NCI-H2029 (cell line): ENCODE measurements around the gene PRKG1.

ENCODE experiments used
- DNase-seq: peaks from one replicate; lab custom pipeline; 2025; lab: John Stamatoyannopoulos, UW

PRKG1 gene

GRCh38 chr10:52318136-52318701 lies 1243.9 kb downstream of the PRKG1 start:
- no peak for DNase-seq

DNA sequence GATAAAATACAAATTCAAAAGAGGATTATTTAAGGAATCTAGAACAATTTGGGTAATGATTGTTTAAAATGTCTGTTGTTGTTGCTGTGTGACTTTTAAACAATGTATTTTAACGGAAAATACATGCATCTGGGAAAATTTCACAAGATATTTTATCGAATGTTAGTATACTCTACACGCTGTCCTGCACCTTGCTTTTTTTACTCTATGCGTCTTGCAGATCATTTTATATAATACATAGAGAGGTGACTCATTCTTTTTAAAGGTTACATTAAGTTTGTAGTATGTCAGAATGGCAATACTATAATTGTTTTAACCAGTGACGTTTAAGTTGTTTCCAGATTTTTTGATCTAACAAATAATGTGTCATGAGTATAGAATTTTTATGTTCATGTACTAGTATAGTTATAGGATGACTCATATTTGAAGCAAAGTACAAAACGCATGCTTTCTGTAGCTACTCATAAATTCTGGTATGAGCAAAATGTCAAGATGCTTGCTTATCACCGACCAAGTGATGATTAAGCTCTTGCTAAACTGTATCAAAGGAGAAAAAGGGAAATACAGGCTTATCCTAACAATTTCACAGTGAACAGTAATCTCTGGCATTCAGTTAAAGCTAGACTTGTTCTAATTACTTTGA lies 1244.7 kb downstream of the PRKG1 start:
- DNase-seq, result no peak

DNA sequence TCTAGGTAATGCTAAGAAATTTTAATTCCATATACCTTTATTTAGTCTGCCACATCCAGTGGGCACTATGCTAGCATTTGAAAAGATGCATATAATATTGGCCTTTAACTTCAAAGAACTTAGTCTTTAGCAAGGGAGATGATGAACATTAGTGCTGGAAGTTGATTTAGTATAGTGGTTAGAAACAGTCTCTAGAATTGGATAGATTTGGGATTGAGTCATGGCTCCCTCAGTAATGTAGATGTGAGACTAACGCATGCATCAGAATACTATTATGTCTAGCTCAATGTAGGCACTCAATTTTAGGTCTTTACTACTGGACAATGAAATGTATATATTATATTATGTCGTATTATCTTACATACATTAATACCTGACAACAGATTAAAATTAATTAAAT lies 1245.6 kb downstream of the PRKG1 start:
- DNase-seq, result no peak

GRCh38 chr10:52322323-52322722 lies 1248.0 kb downstream of the PRKG1 start:
- no peak for DNase-seq

GRCh38 chr10:52322936-52323335 lies 1248.6 kb downstream of the PRKG1 start:
- DNase-seq, result no peak

- DNase-seq, result no peak
Measured at GRCh38 chr10:52326382-52326781, 1252.1 kb downstream of the PRKG1 start.

GRCh38 chr10:52331638-52332364 lies 1257.5 kb downstream of the PRKG1 start:
- DNase-seq, result no peak

GRCh38 chr10:52332815-52333214 lies 1258.5 kb downstream of the PRKG1 start:
- no peak for DNase-seq

DNA sequence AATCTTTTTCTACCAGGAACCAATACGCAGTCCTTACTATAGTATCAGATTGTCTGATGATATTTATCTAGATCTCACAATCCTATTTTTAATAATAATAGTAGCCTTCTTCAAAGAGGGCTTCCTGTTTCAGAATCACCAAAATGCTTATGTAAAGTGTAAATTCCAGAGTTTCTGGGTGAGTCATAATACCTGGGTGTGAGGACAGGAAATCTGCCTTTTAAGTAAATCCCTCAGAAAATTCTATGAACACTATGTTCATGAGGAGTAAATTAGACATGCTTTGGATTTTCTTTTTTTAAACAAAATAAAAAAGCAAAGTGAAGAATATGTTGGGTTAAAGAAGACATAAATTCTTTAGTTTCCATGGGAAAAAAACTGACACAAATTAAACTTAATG lies 1260.3 kb downstream of the PRKG1 start:
- no peak for DNase-seq

GRCh38 chr10:52335665-52336064 lies 1261.4 kb downstream of the PRKG1 start:
- DNase-seq, result no peak

GRCh38 chr10:52337225-52337624 lies 1262.9 kb downstream of the PRKG1 start:
- DNase-seq, result no peak

- DNase-seq, result no peak
Measured at GRCh38 chr10:52343439-52343838, 1269.2 kb downstream of the PRKG1 start.

DNA sequence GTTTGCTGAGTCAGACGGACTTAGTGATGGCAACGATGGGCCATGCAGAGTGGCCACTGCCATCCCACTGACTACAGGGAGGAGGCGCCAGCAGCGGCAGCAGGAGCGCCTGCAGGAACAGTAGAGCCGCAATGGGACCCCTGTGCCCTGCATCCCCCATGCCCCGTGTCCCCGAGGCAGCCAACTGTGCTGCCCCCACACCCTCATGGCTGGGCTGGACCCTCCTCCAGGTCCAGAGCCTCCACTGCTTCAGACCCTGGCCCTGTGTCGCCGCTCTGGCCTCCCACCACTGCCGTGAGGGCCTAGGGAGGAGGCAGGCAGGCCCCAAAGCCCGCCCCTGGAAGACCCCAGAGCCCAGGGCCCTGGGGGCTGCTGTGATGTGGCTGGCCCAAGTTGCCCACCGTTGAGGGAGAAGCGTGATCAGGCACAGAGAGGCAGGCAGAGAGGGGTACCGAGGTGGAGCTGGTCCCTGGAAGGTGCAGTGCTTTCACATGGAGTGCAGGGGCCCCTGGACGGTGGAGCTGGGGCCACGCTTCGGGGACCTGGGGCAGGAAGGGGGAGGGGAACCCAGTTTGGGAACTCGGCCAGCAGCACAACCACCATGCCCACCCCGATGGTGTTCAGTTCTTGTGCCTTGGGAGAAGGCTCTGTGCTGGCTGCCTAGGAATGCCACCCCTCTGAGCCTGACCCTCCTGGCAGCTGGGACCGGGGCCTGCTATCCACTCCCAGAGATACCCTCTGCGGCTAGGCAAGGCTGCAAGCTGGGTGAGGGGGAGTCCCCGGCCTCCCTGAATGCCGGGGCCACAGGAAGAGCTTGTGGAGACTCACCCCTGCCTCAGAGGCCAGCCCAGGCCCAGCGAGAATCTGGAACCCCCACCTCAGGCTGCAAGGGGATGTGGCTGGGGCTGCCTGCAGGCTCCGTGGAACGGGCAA lies 1272.4 kb downstream of the PRKG1 start:
- DNase-seq, result no peak

DNA sequence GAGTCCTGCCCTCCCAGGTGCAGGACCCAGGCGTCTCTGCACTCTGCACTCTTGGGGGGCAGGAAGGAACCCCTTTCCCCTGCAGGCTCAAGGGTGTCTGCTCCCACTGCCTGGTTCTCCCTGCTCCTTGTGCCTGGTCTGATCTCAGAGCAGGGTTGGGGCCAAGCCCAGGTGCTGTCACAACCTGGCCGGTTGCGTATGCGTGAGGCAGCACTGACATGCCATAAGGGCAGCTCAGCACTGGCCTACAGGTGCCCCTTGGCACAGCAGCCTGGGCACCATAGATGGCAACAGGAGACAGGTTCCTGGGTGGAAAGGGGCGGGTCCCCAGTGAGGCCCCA lies 1273.0 kb downstream of the PRKG1 start:
- no peak for DNase-seq
